GM19463 (cell line): Measurements from ENCODE around the gene PPHLN1.

Source experiments
- ATAC-seq: cut with Tn5 transposase; IDR thresholded peaks from one replicate; pipeline ENCODE4 v1.9.1; 2021; ENCODE audit warnings: mild to moderate bottlenecking, moderate library complexity; ENCODE audit not compliant: unreplicated experiment

Gene PPHLN1

GRCh38 chr12:42432517-42433140 lies 106.7 kb downstream of the PPHLN1 start:
- no peak for ATAC-seq

- no peak for ATAC-seq
Measured at GRCh38 chr12:42440608-42441007, 114.6 kb downstream of the PPHLN1 start.

GRCh38 chr12:42442311-42442759 lies 116.4 kb downstream of the PPHLN1 start:
- ATAC-seq, result no peak

GRCh38 chr12:42442888-42443287 lies 116.9 kb downstream of the PPHLN1 start:
- ATAC-seq, result no peak

- no peak for ATAC-seq
Measured at GRCh38 chr12:42444192-42444943, 118.4 kb downstream of the PPHLN1 start.

- ATAC-seq, result no peak
Measured at GRCh38 chr12:42445891-42446290, 119.9 kb downstream of the PPHLN1 start.

- no peak for ATAC-seq
Measured at GRCh38 chr12:42446761-42447160, 120.8 kb downstream of the PPHLN1 start.

- no peak for ATAC-seq
Measured at GRCh38 chr12:42447371-42447786, 121.4 kb downstream of the PPHLN1 start.

- ATAC-seq, result no peak
Measured at GRCh38 chr12:42448841-42449240, 122.9 kb downstream of the PPHLN1 start.

GRCh38 chr12:42450248-42450647 lies 124.3 kb downstream of the PPHLN1 start:
- no peak for ATAC-seq

GRCh38 chr12:42458575-42458974 lies 132.6 kb downstream of the PPHLN1 start:
- ATAC-seq, result no peak

GRCh38 chr12:42459336-42459847 lies 133.4 kb downstream of the PPHLN1 start:
- ATAC-seq, result no peak

- ATAC-seq, result no peak
Measured at GRCh38 chr12:42462486-42462885, 136.5 kb downstream of the PPHLN1 start.

GRCh38 chr12:42463671-42464070 lies 137.7 kb downstream of the PPHLN1 start:
- ATAC-seq, result no peak

- ATAC-seq, result no peak
Measured at GRCh38 chr12:42468341-42468821, 142.4 kb downstream of the PPHLN1 start.

GRCh38 chr12:42468921-42469320 lies 143.0 kb downstream of the PPHLN1 start:
- no peak for ATAC-seq

- peak; percentile 93 for ATAC-seq
Measured at GRCh38 chr12:42469355-42470175, 143.6 kb downstream of the PPHLN1 start.

GRCh38 chr12:42472376-42472775 lies 146.4 kb downstream of the PPHLN1 start:
- no peak for ATAC-seq

GRCh38 chr12:42473130-42473529 lies 147.2 kb downstream of the PPHLN1 start:
- ATAC-seq, result no peak

- ATAC-seq, result no peak
Measured at GRCh38 chr12:42473561-42473960, 147.6 kb downstream of the PPHLN1 start.

GRCh38 chr12:42474391-42474790 lies 148.4 kb downstream of the PPHLN1 start:
- no peak for ATAC-seq
